Fibroblast of lung (primary cell): ENCODE results near the gene GFOD2. TPM values are rescaled to one million over a fixed set of nuclear protein-coding genes. Genes with fewer than 3 reads are reported as not detected.

Experiments used
- DNase-seq, 2 donors: peaks; one replicate each; pipeline versions ENCODE4 v3.0.0 to v3.0.0-alpha.2; 2010; ENCODE audit warnings: low read depth in 2 of 2
- H2AFZ ChIP-seq: 2 replicates; pipeline ENCODE4 v1.5.1; 2012; ENCODE audit warnings: low read length, control low read depth, inconsistent platforms
- H3K27ac ChIP-seq: 2 replicates; pipeline ENCODE4 v1.5.1; 2011; ENCODE audit warnings: low read length, control low read depth; ENCODE audit not compliant: insufficient read depth
- H3K27me3 ChIP-seq: 2 replicates; pipeline ENCODE4 v1.5.1; 2011; ENCODE audit warnings: mild to moderate bottlenecking, low read length; ENCODE audit not compliant: control insufficient read depth, insufficient read depth
- H3K36me3 ChIP-seq: 2 replicates; pipeline ENCODE4 v1.5.1; 2011; ENCODE audit warnings: low read length; ENCODE audit not compliant: control insufficient read depth, insufficient read depth
- H3K4me1 ChIP-seq: 2 replicates; pipeline ENCODE4 v1.5.1; 2011; ENCODE audit warnings: low read length; ENCODE audit not compliant: control insufficient read depth, insufficient read depth; ENCODE audit errors: extremely low read depth
- H3K4me2 ChIP-seq: 2 replicates; pipeline ENCODE4 v1.5.1; 2011; ENCODE audit warnings: low read length, control low read depth; ENCODE audit not compliant: insufficient read depth; ENCODE audit errors: extremely low read depth
- H3K4me3 ChIP-seq, 4 experiments: fragments of 200-600 bp in 1 of 4; sonication (generic) in 1 of 4; replicated peaks in 1 of 4; 2 replicates each; pipeline ENCODE4 v1.5.1; 2011 to 2016; ENCODE audit warnings: low read length in 4 of 4, low read depth in 3 of 4, mild to moderate bottlenecking in 3 of 4, control low read depth in 2 of 4, inconsistent platforms in 1 of 4, mixed read lengths in 1 of 4; ENCODE audit not compliant: insufficient read depth in 1 of 4; ENCODE audit errors: control extremely low read depth in 1 of 4
- H3K79me2 ChIP-seq: 2 replicates; pipeline ENCODE4 v1.5.1; 2012; ENCODE audit warnings: mild to moderate bottlenecking, low read length, inconsistent platforms; ENCODE audit not compliant: control insufficient read depth, insufficient read depth
- H3K9ac ChIP-seq: 2 replicates; pipeline ENCODE4 v1.5.1; 2011; ENCODE audit warnings: mild to moderate bottlenecking, low read length, control low read depth; ENCODE audit not compliant: insufficient read depth
- H3K9me3 ChIP-seq: 2 replicates; pipeline ENCODE4 v1.5.1; 2012; ENCODE audit warnings: low read depth, low read length; ENCODE audit not compliant: control insufficient read depth, insufficient read depth
- H4K20me1 ChIP-seq: 2 replicates; pipeline ENCODE4 v1.5.1; 2011; ENCODE audit warnings: low read length; ENCODE audit not compliant: control insufficient read depth, insufficient read depth; ENCODE audit errors: extremely low read depth
- EZH2 ChIP-seq: IDR thresholded peaks from 2 replicates; pipeline ENCODE4 v1.5.1; 2012; ENCODE audit warnings: low read length, control low read depth, mild to moderate bottlenecking; ENCODE audit errors: missing control alignments
- polyA plus RNA-seq, 2 donors: library from polyadenylated mRNA; depleted of rRNA in 1 of 2; stranded (reverse) in 1 of 2; unstranded in 1 of 2; fragments of >200 nt; gene quantifications; 2 replicates each; pipeline ENCODE4 v1.2.1, GENCODE V29; 2011 to 2012; ENCODE audit warnings: missing spikeins in 1 of 2
- total RNA-seq: library from RNA; depleted of rRNA; stranded (reverse); fragments of >200 nt; gene quantifications from 2 replicates; pipeline ENCODE4 v1.2.1, GENCODE V29; 2014
- TF ChIP-seq, protein P1 (sequence below), 2 donors: IDR thresholded peaks in 1 of 2; conservative IDR thresholded peaks in 1 of 2; 1 replicate in 1 of 2; 2 replicates in 1 of 2; pipeline ENCODE4 v1.5.1; 2011 to 2012; ENCODE audit warnings: low read length in 2 of 2, control low read depth in 1 of 2, inconsistent platforms in 1 of 2, low read depth in 1 of 2, mild to moderate bottlenecking in 1 of 2

Gene GFOD2
- total and polyA plus RNA-seq, 2 donors (not counting 1 experiment from before 2014, with no cell fraction given): 9.2 to 15.2 TPM

GRCh38 chr16:67661886-67662652 is 57.0 kb downstream of the GFOD2 start:
- Histone ChIP-seq H3K9ac (no peak overlapping the region), H4K20me1 (no peaks in the 10 kb centered on the region), H3K4me3 (no peak overlapping the region), H3K36me3 (peaks cover 6% of the 10 kb centered on the region), H3K9me3 (no peaks in the 10 kb centered on the region), H2AFZ (no peak overlapping the region), H3K4me2 (no peak overlapping the region), H3K27me3 (no peaks in the 10 kb centered on the region), H3K27ac (no peak overlapping the region), H3K4me1 (peaks cover 13% of the 10 kb centered on the region), H3K79me2 (no peaks in the 10 kb centered on the region)
- no peak for DNase-seq
- no peak for TF ChIP-seq EZH2
- TF ChIP-seq, protein P1, sequence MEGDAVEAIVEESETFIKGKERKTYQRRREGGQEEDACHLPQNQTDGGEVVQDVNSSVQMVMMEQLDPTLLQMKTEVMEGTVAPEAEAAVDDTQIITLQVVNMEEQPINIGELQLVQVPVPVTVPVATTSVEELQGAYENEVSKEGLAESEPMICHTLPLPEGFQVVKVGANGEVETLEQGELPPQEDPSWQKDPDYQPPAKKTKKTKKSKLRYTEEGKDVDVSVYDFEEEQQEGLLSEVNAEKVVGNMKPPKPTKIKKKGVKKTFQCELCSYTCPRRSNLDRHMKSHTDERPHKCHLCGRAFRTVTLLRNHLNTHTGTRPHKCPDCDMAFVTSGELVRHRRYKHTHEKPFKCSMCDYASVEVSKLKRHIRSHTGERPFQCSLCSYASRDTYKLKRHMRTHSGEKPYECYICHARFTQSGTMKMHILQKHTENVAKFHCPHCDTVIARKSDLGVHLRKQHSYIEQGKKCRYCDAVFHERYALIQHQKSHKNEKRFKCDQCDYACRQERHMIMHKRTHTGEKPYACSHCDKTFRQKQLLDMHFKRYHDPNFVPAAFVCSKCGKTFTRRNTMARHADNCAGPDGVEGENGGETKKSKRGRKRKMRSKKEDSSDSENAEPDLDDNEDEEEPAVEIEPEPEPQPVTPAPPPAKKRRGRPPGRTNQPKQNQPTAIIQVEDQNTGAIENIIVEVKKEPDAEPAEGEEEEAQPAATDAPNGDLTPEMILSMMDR (conservative IDR thresholded peaks at IDR 0.05 in 1 of 2, IDR thresholded peaks at IDR 0.05 in 1 of 2; ENCODE audit: low read depth in 1 of 2, low read length in 2 of 2): no peak

DNA sequence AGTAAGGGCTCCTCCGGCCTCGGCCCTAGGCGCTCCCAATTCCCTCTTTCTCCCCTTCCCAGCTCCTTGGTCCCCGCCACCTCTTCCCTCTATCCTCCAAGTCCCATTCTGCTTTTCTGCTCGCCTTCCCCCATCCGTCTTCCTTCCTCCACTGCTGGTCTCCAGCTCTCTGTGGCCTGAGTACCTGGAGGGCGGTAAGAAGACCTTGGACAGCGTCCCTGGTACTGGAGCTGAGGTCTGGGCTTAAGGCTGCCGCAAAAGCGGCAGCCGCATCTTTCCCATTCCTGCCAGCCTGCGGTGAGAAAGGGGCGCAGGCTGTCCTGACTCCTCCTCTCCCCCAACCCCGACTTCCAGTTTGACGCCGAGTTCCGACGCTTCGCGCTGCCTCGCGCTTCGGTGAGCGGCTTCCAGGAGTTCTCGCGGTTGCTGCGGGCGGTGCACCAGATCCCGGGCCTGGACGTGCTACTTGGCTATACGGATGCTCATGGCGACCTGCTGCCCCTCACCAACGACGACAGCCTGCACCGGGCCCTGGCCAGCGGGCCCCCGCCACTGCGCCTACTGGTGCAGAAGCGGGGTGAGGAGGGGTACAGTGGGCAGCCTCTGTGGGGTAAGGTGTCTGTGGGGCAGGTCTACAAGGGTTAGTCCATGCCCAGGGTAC is 57.9 kb downstream of the GFOD2 start:
- Histone ChIP-seq H3K4me1 (peaks cover 10% of the 10 kb centered on the region), H3K9me3 (no peaks in the 10 kb centered on the region), H3K79me2 (no peaks in the 10 kb centered on the region), H3K9ac (no peak overlapping the region), H3K27me3 (no peaks in the 10 kb centered on the region), H3K27ac (no peak overlapping the region), H2AFZ (peak overlapping the region; percentile 43), H4K20me1 (no peaks in the 10 kb centered on the region), H3K4me2 (peak overlapping the region; percentile 79), H3K4me3 (peak overlapping the region; percentile 36 to 92 (median 40)), H3K36me3 (peaks cover 6% of the 10 kb centered on the region)
- DNase-seq: peak; percentile 34 to 56
- TF ChIP-seq EZH2: no peak
- TF ChIP-seq, protein P1 (conservative IDR thresholded peaks at IDR 0.05 in 1 of 2, IDR thresholded peaks at IDR 0.05 in 1 of 2; ENCODE audit: low read depth in 1 of 2, low read length in 2 of 2): no peak

- H3K9me3 ChIP-seq: no peaks in the 10 kb centered on the region
- no peak for TF ChIP-seq EZH2
- TF ChIP-seq, protein P1 (conservative IDR thresholded peaks at IDR 0.05 in 1 of 2, IDR thresholded peaks at IDR 0.05 in 1 of 2; ENCODE audit: low read depth in 1 of 2, low read length in 2 of 2): no peak
- peak within 1 kb of the TSS; percentile 100 for H3K4me2 ChIP-seq
- peak within 1 kb of the TSS; percentile 100 for H3K27ac ChIP-seq
- peak within 1 kb of the TSS; percentile 88 for H3K9ac ChIP-seq
- no peaks in the 10 kb centered on the region for H3K27me3 ChIP-seq
- peaks cover 2% of the 10 kb centered on the region for H4K20me1 ChIP-seq
- H3K36me3 ChIP-seq: peaks cover 6% of the 10 kb centered on the region
- peaks cover 6% of the 10 kb centered on the region for H3K4me1 ChIP-seq
- peak; percentile 96 to 97 for DNase-seq
- H3K79me2 ChIP-seq: no peaks in the 10 kb centered on the region
- peak within 1 kb of the TSS; percentile 88 to 97 (median 93) for H3K4me3 ChIP-seq
- peak within 1 kb of the TSS; percentile 92 for H2AFZ ChIP-seq
These were observed 58.5 kb downstream of the GFOD2 start, which contains the start of gene PARD6A for GRCh38 chr16:67660564-67661028. Gene PARD6A (plus strand): TSS chr16:67660960. CDS start chr16:67661039, 79 bp downstream.
